ENCODE results near the gene MIEF2. TPM values are rescaled to one million over a fixed set of nuclear protein-coding genes. Genes with fewer than 3 reads are reported as not detected.

Gene MIEF2
- total and polyA plus RNA-seq, 4 donors: 2.4 to 13.1 (median 9.3) TPM

DNA sequence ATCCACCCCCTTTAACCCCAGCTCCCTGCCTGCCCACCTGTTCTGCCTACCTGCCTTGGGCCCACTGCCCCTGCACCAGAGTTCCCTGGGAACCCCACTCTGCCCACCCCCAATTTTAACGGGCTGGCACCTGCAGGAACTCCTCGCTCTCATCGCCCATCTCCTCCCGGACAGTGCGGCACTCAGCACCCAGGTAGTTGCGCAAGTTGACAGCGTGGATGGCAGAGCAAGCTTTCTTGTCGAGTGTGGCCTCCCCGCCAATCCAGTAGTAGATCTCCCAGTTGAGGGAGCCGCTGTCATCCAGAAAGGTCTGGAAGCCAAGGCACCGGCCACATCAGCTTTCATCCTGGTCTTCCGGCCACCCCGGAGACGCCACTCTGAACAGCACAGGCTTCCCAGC, 9.8 kb upstream of the MIEF2 start:
- no peaks in the 10 kb centered on the region for H3K27me3 ChIP-seq (ENCODE audit: control insufficient read depth in 1 of 2, insufficient read depth in 2 of 2, low read length in 1 of 2)
- no peak for DNase-seq
- no peaks in the 10 kb centered on the region for H3K4me1 ChIP-seq (ENCODE audit: control insufficient read depth in 1 of 2, insufficient read depth in 2 of 2, low read length in 2 of 2)
- H3K9me3 ChIP-seq (ENCODE audit: control insufficient read depth, low read length): no peaks in the 10 kb centered on the region
- peaks cover 5 to 12% of the 10 kb centered on the region in 2 donors for H3K36me3 ChIP-seq (ENCODE audit: control insufficient read depth in 1 of 2, insufficient read depth in 2 of 2, low read length in 1 of 2)
- WGBS, 2 donors: 92 to 96% methylated on average over 14 of the region's 14 CpGs
- H3K27ac ChIP-seq (ENCODE audit: low read depth in 1 of 2, low read length in 2 of 2): no peak overlapping the region
- intact Hi-C loops (cut with DNase I): no loop called here
- H3K4me3 ChIP-seq (ENCODE audit: low read length in 2 of 2): no peak overlapping the region
- no peak for ATAC-seq (ENCODE audit: low FRiP score)

- Histone ChIP-seq H3K27ac (ENCODE audit: low read depth in 1 of 2, low read length in 2 of 2) (no peak overlapping the region), H3K4me3 (ENCODE audit: low read length in 2 of 2) (no peak overlapping the region), H3K27me3 (ENCODE audit: control insufficient read depth in 1 of 2, insufficient read depth in 2 of 2, low read length in 1 of 2) (no peaks in the 10 kb centered on the region), H3K4me1 (ENCODE audit: control insufficient read depth in 1 of 2, insufficient read depth in 2 of 2, low read length in 2 of 2) (no peaks in the 10 kb centered on the region), H3K36me3 (ENCODE audit: control insufficient read depth in 1 of 2, insufficient read depth in 2 of 2, low read length in 1 of 2) (peaks cover 5 to 12% of the 10 kb centered on the region in 2 donors), H3K9me3 (ENCODE audit: control insufficient read depth, low read length) (no peaks in the 10 kb centered on the region)
- WGBS, 2 donors: 80 to 82% methylated on average over 15 of the region's 15 CpGs
- DNase-seq: no peak
- ATAC-seq (ENCODE audit: low FRiP score): no peak
- intact Hi-C loops (cut with DNase I): no loop called here
Observed at GRCh38 chr17:18251204-18251603, 9.3 kb upstream of the MIEF2 start.

DNA sequence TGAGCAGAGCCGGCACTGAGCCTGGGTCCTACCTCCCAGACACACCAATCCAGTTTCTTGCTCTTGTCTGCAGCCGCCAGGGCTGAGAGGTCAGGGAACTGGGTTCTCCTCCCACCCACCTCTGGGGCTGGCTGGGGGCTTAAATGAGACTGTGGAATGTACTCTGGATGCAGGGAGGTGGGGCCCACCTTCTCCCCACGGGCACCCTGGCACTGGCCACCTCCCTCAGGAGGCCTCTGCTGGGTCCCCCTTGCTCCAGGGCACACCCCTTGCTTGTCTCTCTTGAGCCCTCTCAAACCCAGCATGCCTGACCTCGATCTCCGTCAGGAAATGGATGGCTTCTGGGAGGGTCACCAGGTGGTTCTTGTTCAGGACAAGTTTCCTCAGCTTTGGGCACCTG, 8.3 kb upstream of the MIEF2 start:
- DNase-seq: no peak
- intact Hi-C loops (cut with DNase I): no loop called here

GRCh38 chr17:18253187-18253884, 7.1 kb upstream of the MIEF2 start:
- WGBS, 2 donors: 78 to 79% methylated on average over 16 of the region's 16 CpGs
- Histone ChIP-seq H3K36me3 (ENCODE audit: control insufficient read depth in 1 of 2, insufficient read depth in 2 of 2, low read length in 1 of 2) (peaks cover 5 to 11% of the 10 kb centered on the region in 2 donors), H3K27ac (ENCODE audit: low read depth in 1 of 2, low read length in 2 of 2) (no peak overlapping the region), H3K9me3 (ENCODE audit: control insufficient read depth, low read length) (no peaks in the 10 kb centered on the region), H3K27me3 (ENCODE audit: control insufficient read depth in 1 of 2, insufficient read depth in 2 of 2, low read length in 1 of 2) (no peaks in the 10 kb centered on the region), H3K4me3 (ENCODE audit: low read length in 2 of 2) (no peak overlapping the region), H3K4me1 (ENCODE audit: control insufficient read depth in 1 of 2, insufficient read depth in 2 of 2, low read length in 2 of 2) (no peaks in the 10 kb centered on the region)
- intact Hi-C loops (cut with DNase I): no loop called here
- ATAC-seq (ENCODE audit: low FRiP score) (no peak), DNase-seq (no peak)

More for the DNA sequence above, 8.3 kb upstream of the MIEF2 start:
- ATAC-seq (ENCODE audit: low FRiP score): no peak
- WGBS, 2 donors: 85 to 89% methylated on average over 5 of the region's 5 CpGs
- no peaks in the 10 kb centered on the region for H3K4me1 ChIP-seq (ENCODE audit: control insufficient read depth in 1 of 2, insufficient read depth in 2 of 2, low read length in 2 of 2)
- H3K27ac ChIP-seq (ENCODE audit: low read depth in 1 of 2, low read length in 2 of 2): no peak overlapping the region
- peaks cover 5 to 12% of the 10 kb centered on the region in 2 donors for H3K36me3 ChIP-seq (ENCODE audit: control insufficient read depth in 1 of 2, insufficient read depth in 2 of 2, low read length in 1 of 2)
- H3K27me3 ChIP-seq (ENCODE audit: control insufficient read depth in 1 of 2, insufficient read depth in 2 of 2, low read length in 1 of 2): no peaks in the 10 kb centered on the region
- no peak overlapping the region for H3K4me3 ChIP-seq (ENCODE audit: low read length in 2 of 2)
- H3K9me3 ChIP-seq (ENCODE audit: control insufficient read depth, low read length): no peaks in the 10 kb centered on the region

- Histone ChIP-seq H3K36me3 (ENCODE audit: control insufficient read depth in 1 of 2, insufficient read depth in 2 of 2, low read length in 1 of 2) (peaks cover 5 to 11% of the 10 kb centered on the region in 2 donors), H3K27me3 (ENCODE audit: control insufficient read depth in 1 of 2, insufficient read depth in 2 of 2, low read length in 1 of 2) (no peaks in the 10 kb centered on the region), H3K9me3 (ENCODE audit: control insufficient read depth, low read length) (no peaks in the 10 kb centered on the region), H3K27ac (ENCODE audit: low read depth in 1 of 2, low read length in 2 of 2) (no peak overlapping the region), H3K4me1 (ENCODE audit: control insufficient read depth in 1 of 2, insufficient read depth in 2 of 2, low read length in 2 of 2) (no peaks in the 10 kb centered on the region), H3K4me3 (ENCODE audit: low read length in 2 of 2) (no peak overlapping the region)
- WGBS, 2 donors: 87 to 88% methylated on average over 26 to 27 of the region's 27 CpGs
- intact Hi-C loops (cut with DNase I): no loop called here
- DNase-seq (no peak), ATAC-seq (ENCODE audit: low FRiP score) (no peak)
Observed at GRCh38 chr17:18253947-18254821, 6.3 kb upstream of the MIEF2 start.

DNA sequence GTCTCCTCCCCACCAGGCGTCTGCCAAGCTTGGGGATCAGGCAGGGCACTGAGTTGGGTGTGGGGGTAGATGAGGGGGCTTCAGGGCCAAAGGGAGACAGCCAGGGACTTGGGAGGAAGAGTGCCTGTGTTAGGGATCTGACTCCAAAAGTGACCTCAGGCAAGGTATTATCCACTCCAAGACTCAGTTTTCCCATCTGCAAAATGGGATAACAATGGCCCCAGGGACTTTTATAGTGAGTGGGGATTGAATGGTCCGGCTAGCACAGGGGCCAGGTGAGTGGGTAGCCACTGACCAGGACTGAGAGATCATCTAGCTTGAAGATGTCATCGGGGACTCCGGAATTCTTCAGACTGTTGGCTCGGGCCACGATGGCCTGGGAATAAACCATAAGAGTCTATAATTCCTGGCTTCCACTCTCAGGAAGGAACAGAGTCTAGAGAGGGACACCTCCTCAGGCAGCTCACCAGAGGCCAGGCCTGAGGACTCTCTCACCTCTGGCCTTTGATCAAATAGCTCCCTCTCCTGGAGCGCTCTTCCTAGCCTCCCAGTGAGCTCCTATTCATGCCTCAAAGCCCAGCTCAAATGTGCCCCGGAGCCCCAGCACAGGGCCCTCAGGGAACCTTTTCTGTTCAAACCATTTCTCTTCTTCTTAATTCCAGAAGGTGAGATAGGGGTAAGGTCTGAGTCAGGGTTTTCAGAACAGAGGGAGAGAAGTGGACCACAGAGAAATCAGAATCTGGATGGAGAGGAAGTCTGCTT, 5.4 kb upstream of the MIEF2 start:
- intact Hi-C loops (cut with DNase I): loop anchor here in 1 of 2 donors (5.0 kb wide), 1 partner anchor 57 kb away; the partner anchor contains the start of gene TOP3A
- no peak overlapping the region for H3K4me3 ChIP-seq (ENCODE audit: low read length in 2 of 2)
- WGBS, 2 donors: 93 to 96% methylated on average over 8 of the region's 8 CpGs
- no peaks in the 10 kb centered on the region for H3K27me3 ChIP-seq (ENCODE audit: control insufficient read depth in 1 of 2, insufficient read depth in 2 of 2, low read length in 1 of 2)
- no peaks in the 10 kb centered on the region for H3K4me1 ChIP-seq (ENCODE audit: control insufficient read depth in 1 of 2, insufficient read depth in 2 of 2, low read length in 2 of 2)
- no peak for DNase-seq
- no peak for ATAC-seq (ENCODE audit: low FRiP score)
- no peaks in the 10 kb centered on the region for H3K9me3 ChIP-seq (ENCODE audit: control insufficient read depth, low read length)
- H3K27ac ChIP-seq (ENCODE audit: low read depth in 1 of 2, low read length in 2 of 2): no peak overlapping the region
- peaks cover 5 to 11% of the 10 kb centered on the region in 2 donors for H3K36me3 ChIP-seq (ENCODE audit: control insufficient read depth in 1 of 2, insufficient read depth in 2 of 2, low read length in 1 of 2)

DNA sequence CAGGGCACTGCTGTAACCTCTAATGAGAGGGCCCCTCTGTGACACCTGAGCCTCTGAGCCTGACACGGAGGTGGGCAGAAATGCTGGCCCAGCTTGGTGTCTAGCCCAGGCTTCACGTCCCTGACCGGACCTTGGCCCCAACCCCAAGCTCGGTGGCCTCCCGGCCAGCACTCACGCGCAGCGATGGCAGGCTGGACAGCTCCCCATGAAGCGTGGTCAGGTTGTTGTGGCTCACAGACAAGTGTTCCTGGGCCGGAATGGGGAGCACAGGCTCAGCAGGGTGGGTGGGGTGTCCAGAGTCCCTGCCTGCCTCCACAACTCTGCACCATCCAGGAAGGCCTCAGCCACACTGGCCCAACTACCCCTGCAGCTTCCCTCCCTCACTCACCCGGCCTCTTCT, 4.1 kb upstream of the MIEF2 start:
- ATAC-seq (ENCODE audit: low FRiP score): no peak
- DNase-seq: no peak
- Histone ChIP-seq H3K36me3 (ENCODE audit: control insufficient read depth in 1 of 2, insufficient read depth in 2 of 2, low read length in 1 of 2) (peaks cover 5 to 6% of the 10 kb centered on the region in 2 donors), H3K9me3 (ENCODE audit: control insufficient read depth, low read length) (no peaks in the 10 kb centered on the region), H3K4me3 (ENCODE audit: low read length in 2 of 2) (no peak overlapping the region), H3K27ac (ENCODE audit: low read depth in 1 of 2, low read length in 2 of 2) (no peak overlapping the region), H3K27me3 (ENCODE audit: control insufficient read depth in 1 of 2, insufficient read depth in 2 of 2, low read length in 1 of 2) (no peaks in the 10 kb centered on the region), H3K4me1 (ENCODE audit: control insufficient read depth in 1 of 2, insufficient read depth in 2 of 2, low read length in 2 of 2) (no peaks in the 10 kb centered on the region)
- WGBS, 2 donors: 71% methylated on average over 11 of the region's 11 CpGs
- intact Hi-C loops (cut with DNase I): loop anchor here in 1 of 2 donors (5.0 kb wide), 1 partner anchor 56 kb away; the partner anchor contains the start of gene TOP3A

GRCh38 chr17:18256776-18257175, 3.7 kb upstream of the MIEF2 start:
- H3K27me3 ChIP-seq (ENCODE audit: control insufficient read depth in 1 of 2, insufficient read depth in 2 of 2, low read length in 1 of 2): no peaks in the 10 kb centered on the region
- H3K9me3 ChIP-seq (ENCODE audit: control insufficient read depth, low read length): no peaks in the 10 kb centered on the region
- no peak for DNase-seq
- no peak for ATAC-seq (ENCODE audit: low FRiP score)
- intact Hi-C loops (cut with DNase I): loop anchor here in 1 of 2 donors (5.0 kb wide), 1 partner anchor 56 kb away; the partner anchor contains the start of gene TOP3A
- H3K27ac ChIP-seq (ENCODE audit: low read depth in 1 of 2, low read length in 2 of 2): no peak overlapping the region
- peaks cover 3 to 5% of the 10 kb centered on the region in 2 donors for H3K36me3 ChIP-seq (ENCODE audit: control insufficient read depth in 1 of 2, insufficient read depth in 2 of 2, low read length in 1 of 2)
- H3K4me1 ChIP-seq (ENCODE audit: control insufficient read depth in 1 of 2, insufficient read depth in 2 of 2, low read length in 2 of 2): peaks cover 0 to 3% of the 10 kb centered on the region in 2 donors
- H3K4me3 ChIP-seq (ENCODE audit: low read length in 2 of 2): no peak overlapping the region
- 88% methylated on average over 7 of the region's 7 CpGs for WGBS, 2 donors
